GM18951 (cell line): ENCODE measurements around the gene PMPCA.

Experiments used
- POLR2A ChIP-seq: IDR thresholded peaks from 4 replicates; pipeline ENCODE4 v1.6.1; 2011; ENCODE audit warnings: mild to moderate bottlenecking; ENCODE audit not compliant: insufficient read length, insufficient read depth; ENCODE audit errors: extremely low read depth
- in situ Hi-C: fragments of 300-500 bp; cut with MboI; formaldehyde crosslinking; loops from one replicate; pipeline ENCODE4 v1.12.0; 2022; ENCODE audit warnings: low sequenced_read_pairs, mixed read lengths, inconsistent platforms; ENCODE audit not compliant: unreplicated experiment

PMPCA gene

GRCh38 chr9:136442265-136442664 is 31.8 kb downstream of the PMPCA start:
- no peak for TF ChIP-seq POLR2A
- in situ Hi-C loops: no loop called here

GRCh38 chr9:136443087-136443486 is 32.6 kb downstream of the PMPCA start:
- TF ChIP-seq POLR2A: no peak
- in situ Hi-C loops: no loop called here

- no peak for TF ChIP-seq POLR2A
- in situ Hi-C loops: no loop called here
Measured at GRCh38 chr9:136443687-136444086, 33.2 kb downstream of the PMPCA start.

- TF ChIP-seq POLR2A: no peak
- in situ Hi-C loops: no loop called here
Measured at GRCh38 chr9:136444102-136444501, 33.6 kb downstream of the PMPCA start.

GRCh38 chr9:136445799-136446198 is 35.3 kb downstream of the PMPCA start:
- no peak for TF ChIP-seq POLR2A
- in situ Hi-C loops: no loop called here

- in situ Hi-C loops: no loop called here
- TF ChIP-seq POLR2A: no peak
Measured at GRCh38 chr9:136447173-136447778, 36.8 kb downstream of the PMPCA start.

- no peak for TF ChIP-seq POLR2A
- in situ Hi-C loops: no loop called here
Measured at GRCh38 chr9:136448655-136449054, 38.2 kb downstream of the PMPCA start.

- in situ Hi-C loops: no loop called here
- no peak for TF ChIP-seq POLR2A
Measured at GRCh38 chr9:136451221-136451877, 40.9 kb downstream of the PMPCA start.

- in situ Hi-C loops: no loop called here
- TF ChIP-seq POLR2A: no peak
Measured at GRCh38 chr9:136453326-136453725, 42.9 kb downstream of the PMPCA start.

- in situ Hi-C loops: no loop called here
Measured at GRCh38 chr9:136454026-136454796, 43.8 kb downstream of the PMPCA start.

GRCh38 chr9:136455043-136456002 is 44.9 kb downstream of the PMPCA start:
- no peak for TF ChIP-seq POLR2A
- in situ Hi-C loops: no loop called here

More at GRCh38 chr9:136454026-136454796, 43.8 kb downstream of the PMPCA start:
- no peak for TF ChIP-seq POLR2A

GRCh38 chr9:136456258-136456657 is 45.8 kb downstream of the PMPCA start:
- in situ Hi-C loops: no loop called here
- TF ChIP-seq POLR2A: no peak

GRCh38 chr9:136457326-136457725 is 46.9 kb downstream of the PMPCA start:
- TF ChIP-seq POLR2A: no peak
- in situ Hi-C loops: no loop called here
